Testis (tissue), 2 donors: ENCODE results near the gene RERE.

Experiments
- CTCF ChIP-seq, 3 experiments: fragments of 450-650 bp in 2 of 3; fragments of 200-600 bp in 1 of 3; sonication (generic) in 1 of 3; IDR thresholded peaks; one replicate each; pipeline ENCODE4 v1.5.1; 2016 to 2019; ENCODE audit warnings: antibody characterized with exemption in 3 of 3, mild to moderate bottlenecking in 2 of 3, moderate library complexity in 1 of 3
- POLR2A ChIP-seq: fragments of 450-650 bp; IDR thresholded peaks from one replicate; pipeline ENCODE4 v1.6.1; 2017; ENCODE audit warnings: antibody characterized with exemption, mild to moderate bottlenecking, moderate library complexity

- TF ChIP-seq CTCF (IDR thresholded peaks at IDR 0.05) (no peak), POLR2A (no peak)
Observed at GRCh38 chr1:8462371-8462892, 355.0 kb downstream of the RERE start.
